Measurements from ENCODE around the gene NRTN. TPM values are rescaled to one million over a fixed set of nuclear protein-coding genes. Genes with fewer than 3 reads are reported as not detected.

Gene NRTN
- total and polyA plus RNA-seq, 2 donors (not counting 1 experiment from before 2014, with no cell fraction given) = 0.27 TPM; not detected in 1

- Histone ChIP-seq H3K4me3 (ENCODE audit: control extremely low read depth in 1 of 5, extremely low read depth in 1 of 5, insufficient read depth in 1 of 5, low read depth in 2 of 5, low read length in 4 of 5) (no peak overlapping the region), H3K4me2 (replicated peaks; ENCODE audit: low read depth, low read length, poor library complexity, severe bottlenecking) (peak overlapping the region; percentile 4), H3K36me3 (replicated peaks in 1 of 2; ENCODE audit: control extremely low read depth in 1 of 2, control insufficient read depth in 1 of 2, extremely low read depth in 1 of 2, insufficient read depth in 2 of 2, low read length in 1 of 2) (no peaks in the 10 kb centered on the region), H3K4me1 (ENCODE audit: control insufficient read depth in 2 of 2, insufficient read depth in 2 of 2, low read length in 2 of 2) (peaks cover 20 to 27% of the 10 kb centered on the region in 2 donors), H3K27me3 (replicated peaks in 1 of 4; ENCODE audit: control extremely low read depth in 1 of 4, control insufficient read depth in 3 of 4, insufficient read depth in 4 of 4, low read length in 3 of 4) (peaks cover 0 to 76% (median 29%) of the 10 kb centered on the region in 4 experiments), H2AFZ (ENCODE audit: insufficient read depth, low read depth, low read length, poor library complexity, severe bottlenecking) (no peak overlapping the region), H3K79me2 (ENCODE audit: control insufficient read depth, insufficient read depth, low read length) (no peaks in the 10 kb centered on the region), H3K9ac (ENCODE audit: low read length) (no peak overlapping the region), H3K9me3 (ENCODE audit: control extremely low read depth in 1 of 3, control insufficient read depth in 2 of 3, insufficient read depth in 1 of 3, low read length in 2 of 3) (peaks cover 0 to 45% (median 0%) of the 10 kb centered on the region in 3 donors), H3K27ac (ENCODE audit: low read length in 2 of 2) (no peak overlapping the region), H4K20me1 (ENCODE audit: control insufficient read depth, insufficient read depth, low read length, poor library complexity, severe bottlenecking) (no peaks in the 10 kb centered on the region)
- no peaks in the 10 kb centered on the region for H3K9me3 Mint-ChIP-seq (ENCODE audit: insufficient read depth)
- DNase-seq (no peak), ATAC-seq (ENCODE audit: low read depth) (no peak)
- peaks cover 29% of the 10 kb centered on the region for H3K27me3 Mint-ChIP-seq
- CTCF ChIA-PET = no interaction called here
- POLR2A ChIA-PET = no interaction called here
- intact Hi-C loops (cut with micrococcal nuclease) = no loop called here
- H3K4me1 Mint-ChIP-seq = peaks cover 22% of the 10 kb centered on the region
- peak overlapping the region; percentile 47 for H3K4me3 Mint-ChIP-seq
- WGBS (ENCODE audit: insufficient coverage) = 18% methylated on average over 23 of the region's 33 CpGs
- no peak overlapping the region for H3K27ac Mint-ChIP-seq
- TF ChIP-seq CTCF (IDR thresholded peaks at IDR 0.05) (no peak), EZH2 (IDR thresholded peaks at IDR 0.05; ENCODE audit: borderline replicate concordance, insufficient read depth, low read depth, low read length, poor library complexity, severe bottlenecking) (no peak)
Measured at GRCh38 chr19:5801796-5802619, 2.9 kb upstream of the NRTN start.

DNA sequence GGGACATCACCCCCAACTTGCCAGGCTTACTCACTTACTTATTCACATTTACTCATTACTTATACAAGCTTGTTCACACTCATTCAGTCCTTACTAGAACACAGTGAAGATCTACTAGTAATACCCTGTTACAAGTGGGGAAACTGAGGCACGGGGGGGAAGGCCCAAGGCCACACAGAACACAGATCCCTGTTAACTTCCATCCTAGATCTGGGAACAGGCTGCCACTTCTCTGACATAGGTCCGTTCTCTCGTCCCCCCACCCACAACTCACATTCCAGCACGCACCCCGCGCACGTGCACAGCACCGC, 1.5 kb upstream of the NRTN start:
- CTCF ChIA-PET = interaction anchor here (1.1 to 2.0 kb wide), 8 partner anchors 9 to 219 kb away, joined by 4 to 16 read pairs (median 8); partner anchors contain the start of genes DUS3L, NDUFA11 and VMAC

More for the DNA sequence above, 1.5 kb upstream of the NRTN start:
- Histone ChIP-seq H3K27ac (ENCODE audit: low read length in 2 of 2) (no peak overlapping the region), H3K4me1 (ENCODE audit: control insufficient read depth in 2 of 2, insufficient read depth in 2 of 2, low read length in 2 of 2) (peaks cover 20 to 27% of the 10 kb centered on the region in 2 donors), H3K79me2 (ENCODE audit: control insufficient read depth, insufficient read depth, low read length) (no peaks in the 10 kb centered on the region), H3K36me3 (replicated peaks in 1 of 2; ENCODE audit: control extremely low read depth in 1 of 2, control insufficient read depth in 1 of 2, extremely low read depth in 1 of 2, insufficient read depth in 2 of 2, low read length in 1 of 2) (no peaks in the 10 kb centered on the region), H2AFZ (ENCODE audit: insufficient read depth, low read depth, low read length, poor library complexity, severe bottlenecking) (peak overlapping the region; percentile 59), H3K9me3 (ENCODE audit: control extremely low read depth in 1 of 3, control insufficient read depth in 2 of 3, insufficient read depth in 1 of 3, low read length in 2 of 3) (peaks cover 0 to 45% (median 0%) of the 10 kb centered on the region in 3 donors), H3K4me2 (replicated peaks; ENCODE audit: low read depth, low read length, poor library complexity, severe bottlenecking) (peak overlapping the region; percentile 80), H3K9ac (ENCODE audit: low read length) (peak overlapping the region; percentile 50), H3K27me3 (replicated peaks in 1 of 4; ENCODE audit: control extremely low read depth in 1 of 4, control insufficient read depth in 3 of 4, insufficient read depth in 4 of 4, low read length in 3 of 4) (peaks cover 0 to 70% (median 29%) of the 10 kb centered on the region in 4 experiments), H4K20me1 (ENCODE audit: control insufficient read depth, insufficient read depth, low read length, poor library complexity, severe bottlenecking) (no peaks in the 10 kb centered on the region), H3K4me3 (ENCODE audit: control extremely low read depth in 1 of 5, extremely low read depth in 1 of 5, insufficient read depth in 1 of 5, low read depth in 2 of 5, low read length in 4 of 5) (peak overlapping the region in 4 of 5 experiments; percentile 7 to 55 (median 40))
- POLR2A ChIA-PET = interaction anchor here (0.9 kb wide), 2 partner anchors 219 to 1134 kb away, joined by 5 to 6 read pairs; no protein-coding TSS in a partner anchor
- no peak for TF ChIP-seq CTCF (IDR thresholded peaks at IDR 0.05)
- no peak for TF ChIP-seq EZH2 (IDR thresholded peaks at IDR 0.05; ENCODE audit: borderline replicate concordance, insufficient read depth, low read depth, low read length, poor library complexity, severe bottlenecking)
- Mint-ChIP-seq H3K27ac (no peak overlapping the region), H3K27me3 (peaks cover 29% of the 10 kb centered on the region), H3K4me1 (peaks cover 22% of the 10 kb centered on the region), H3K9me3 (ENCODE audit: insufficient read depth) (no peaks in the 10 kb centered on the region), H3K4me3 (peak overlapping the region; percentile 76)
- DNase-seq = no peak
- no peak for ATAC-seq (ENCODE audit: low read depth)
- 27% methylated on average over 4 of the region's 8 CpGs for WGBS (ENCODE audit: insufficient coverage)
- intact Hi-C loops (cut with micrococcal nuclease) = no loop called here

Measured in B cell (primary cell).